Erythroblast (primary cell): Measurements from ENCODE around the gene MYB.

Experiments
- GATA1 ChIP-seq: IDR thresholded peaks from 2 replicates; pipeline ENCODE4 v1.6.1; 2011; ENCODE audit warnings: low read depth, mild to moderate bottlenecking, control low read depth, low read length, moderate library complexity
- POLR2A ChIP-seq: IDR thresholded peaks from 2 replicates; pipeline ENCODE4 v1.6.1; 2011; ENCODE audit warnings: mild to moderate bottlenecking, low read length

DNA sequence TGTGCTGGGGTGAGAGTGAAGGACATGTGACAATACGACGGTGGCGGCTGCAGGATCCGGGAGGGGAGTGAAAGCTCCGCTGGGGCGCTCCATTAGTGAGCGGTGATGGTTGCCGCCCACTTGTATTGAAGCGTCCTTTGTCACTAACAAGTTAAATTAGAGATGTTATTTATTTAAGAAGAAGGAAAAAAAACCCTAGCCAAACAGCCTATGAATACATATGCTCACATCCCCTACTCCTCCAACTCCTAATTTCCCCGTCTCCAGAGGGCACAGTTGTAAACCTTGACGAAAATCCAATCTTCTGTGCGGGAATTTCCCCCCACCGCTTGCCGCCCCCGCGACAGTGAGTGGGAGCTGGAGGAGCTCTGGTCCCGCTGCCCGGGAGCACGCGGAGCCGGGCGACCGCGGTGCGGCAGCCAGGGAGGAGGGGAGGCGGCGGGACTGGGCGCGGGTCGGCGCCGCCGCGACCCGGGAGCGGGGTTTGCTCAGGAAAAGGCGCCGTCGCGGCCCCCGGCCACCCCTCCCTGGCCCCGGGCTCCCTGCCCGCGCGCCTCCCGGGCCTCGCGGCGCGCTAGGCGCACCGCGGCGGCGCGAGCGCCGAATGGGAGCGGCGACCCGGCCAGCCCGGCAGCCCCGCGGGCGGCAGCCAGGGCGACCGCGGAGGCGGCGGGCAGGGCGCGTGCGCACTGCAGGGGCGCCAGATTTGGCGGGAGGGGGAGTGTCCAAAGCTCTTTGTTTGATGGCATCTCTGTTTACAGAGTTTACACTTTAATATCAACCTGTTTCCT lies at the start of gene MYB:
- TF ChIP-seq POLR2A (peak; percentile 68), GATA1 (no peak)
